AG09309 (cell line): ENCODE data around the gene GPR39.

Experiments used
- DNase-seq: peaks from one replicate; pipeline ENCODE4 v3.0.0-alpha.2; 2010; ENCODE audit warnings: low read depth
- H3K4me3 ChIP-seq: 2 replicates; pipeline ENCODE4 v1.5.1; 2011; ENCODE audit warnings: mild to moderate bottlenecking, low read depth, low read length, moderate library complexity; ENCODE audit not compliant: control insufficient read depth
- TF ChIP-seq, protein P1 (sequence below): IDR thresholded peaks from 2 replicates; pipeline ENCODE4 v1.5.1; 2011; ENCODE audit warnings: mild to moderate bottlenecking, low read depth, low read length, inconsistent platforms; ENCODE audit not compliant: insufficient read depth, control insufficient read depth; ENCODE audit errors: missing control alignments

The GPR39 gene

DNA sequence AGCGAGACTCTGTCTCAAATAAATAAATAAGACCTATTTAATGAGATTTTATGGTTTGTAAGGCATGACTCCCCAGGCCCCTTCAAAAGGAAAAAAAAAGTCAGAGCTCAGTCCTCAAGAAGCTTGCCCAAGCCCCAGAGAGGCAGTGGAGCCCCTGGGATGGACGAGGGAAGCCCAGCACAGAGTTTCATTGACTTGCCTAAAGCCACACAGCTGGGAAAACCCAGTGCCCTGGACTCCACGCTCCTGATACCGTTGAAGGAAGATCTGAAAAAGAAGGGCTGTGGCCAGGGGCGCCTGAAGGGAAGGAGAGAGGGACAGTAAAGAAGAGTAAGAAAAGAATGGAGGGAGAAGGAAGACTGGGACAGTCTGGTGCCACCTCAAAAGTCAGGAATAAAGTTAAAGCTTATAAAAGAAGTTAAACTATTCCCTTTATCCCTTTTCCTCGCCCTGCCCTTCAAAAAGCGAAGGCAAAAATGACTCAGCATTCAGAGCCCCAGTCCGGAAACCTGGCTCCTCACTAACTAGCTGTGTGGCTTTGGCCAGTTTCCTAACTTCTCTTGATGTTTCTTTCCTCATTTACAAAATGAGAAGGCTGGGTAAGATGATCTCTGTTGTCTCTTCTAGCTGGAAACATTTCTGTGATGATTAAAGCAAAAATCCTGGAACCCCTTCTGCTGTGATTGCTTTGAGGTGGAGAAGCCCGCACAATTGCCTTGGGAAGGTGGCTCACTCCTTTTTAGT lies 206.7 kb downstream of the GPR39 start:
- no peak overlapping the region for H3K4me3 ChIP-seq
- TF ChIP-seq, protein P1, sequence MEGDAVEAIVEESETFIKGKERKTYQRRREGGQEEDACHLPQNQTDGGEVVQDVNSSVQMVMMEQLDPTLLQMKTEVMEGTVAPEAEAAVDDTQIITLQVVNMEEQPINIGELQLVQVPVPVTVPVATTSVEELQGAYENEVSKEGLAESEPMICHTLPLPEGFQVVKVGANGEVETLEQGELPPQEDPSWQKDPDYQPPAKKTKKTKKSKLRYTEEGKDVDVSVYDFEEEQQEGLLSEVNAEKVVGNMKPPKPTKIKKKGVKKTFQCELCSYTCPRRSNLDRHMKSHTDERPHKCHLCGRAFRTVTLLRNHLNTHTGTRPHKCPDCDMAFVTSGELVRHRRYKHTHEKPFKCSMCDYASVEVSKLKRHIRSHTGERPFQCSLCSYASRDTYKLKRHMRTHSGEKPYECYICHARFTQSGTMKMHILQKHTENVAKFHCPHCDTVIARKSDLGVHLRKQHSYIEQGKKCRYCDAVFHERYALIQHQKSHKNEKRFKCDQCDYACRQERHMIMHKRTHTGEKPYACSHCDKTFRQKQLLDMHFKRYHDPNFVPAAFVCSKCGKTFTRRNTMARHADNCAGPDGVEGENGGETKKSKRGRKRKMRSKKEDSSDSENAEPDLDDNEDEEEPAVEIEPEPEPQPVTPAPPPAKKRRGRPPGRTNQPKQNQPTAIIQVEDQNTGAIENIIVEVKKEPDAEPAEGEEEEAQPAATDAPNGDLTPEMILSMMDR = no peak
- peak; percentile 76 for DNase-seq

DNA sequence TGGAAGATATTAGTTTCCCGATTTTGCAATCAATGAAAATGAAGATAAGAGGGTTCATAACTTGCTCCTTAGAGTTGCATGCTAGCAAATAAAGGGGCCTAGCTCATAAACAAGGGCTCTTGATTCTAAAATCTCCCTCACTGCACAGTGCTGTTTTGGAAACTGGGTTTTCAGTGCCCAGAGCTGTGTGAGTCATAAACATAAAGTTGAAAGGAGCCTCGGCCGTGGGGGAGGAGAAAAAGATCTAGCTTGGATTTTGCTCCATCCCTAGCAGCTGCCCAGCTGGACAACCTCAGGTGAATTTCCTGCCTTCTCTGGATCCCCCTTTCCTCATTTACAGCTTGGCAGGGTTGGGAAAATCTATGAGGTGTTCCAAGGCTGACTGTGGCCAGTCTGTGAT lies 210.9 kb downstream of the GPR39 start:
- H3K4me3 ChIP-seq = no peak overlapping the region
- TF ChIP-seq, protein P1 = no peak
- no peak for DNase-seq

DNA sequence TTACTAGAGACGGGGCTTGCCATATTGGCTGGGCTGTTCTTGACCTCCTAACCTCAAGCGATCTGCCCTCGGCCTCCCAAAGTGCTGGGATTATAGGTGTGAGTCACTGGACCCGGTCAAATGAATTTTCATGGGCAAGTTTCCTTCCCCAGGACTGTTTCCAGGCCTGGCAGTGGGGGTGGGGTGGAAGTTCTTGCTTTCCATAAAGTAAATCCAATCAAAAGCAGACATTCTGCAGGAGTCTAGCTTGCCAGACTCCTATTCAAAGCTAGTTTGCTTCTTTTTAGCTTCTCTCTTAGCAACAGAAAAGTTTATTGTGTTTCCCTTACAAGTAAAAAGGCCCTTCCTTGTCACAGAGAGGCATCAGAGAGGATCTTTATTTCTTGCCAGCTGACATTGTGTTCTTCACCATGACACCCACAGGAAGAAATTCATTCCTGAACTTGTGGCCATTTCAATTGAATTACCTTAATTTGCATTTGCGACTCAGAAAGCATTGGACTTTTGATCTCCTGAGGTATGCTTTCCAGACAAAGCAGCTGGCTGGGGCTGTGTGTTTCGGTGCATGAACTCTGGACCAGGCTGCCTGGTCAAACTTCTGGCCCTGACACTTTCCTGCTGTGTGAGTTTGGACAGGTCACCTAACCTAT lies 215.5 kb downstream of the GPR39 start:
- TF ChIP-seq, protein P1 = no peak
- H3K4me3 ChIP-seq = no peak overlapping the region
- DNase-seq = no peak

DNA sequence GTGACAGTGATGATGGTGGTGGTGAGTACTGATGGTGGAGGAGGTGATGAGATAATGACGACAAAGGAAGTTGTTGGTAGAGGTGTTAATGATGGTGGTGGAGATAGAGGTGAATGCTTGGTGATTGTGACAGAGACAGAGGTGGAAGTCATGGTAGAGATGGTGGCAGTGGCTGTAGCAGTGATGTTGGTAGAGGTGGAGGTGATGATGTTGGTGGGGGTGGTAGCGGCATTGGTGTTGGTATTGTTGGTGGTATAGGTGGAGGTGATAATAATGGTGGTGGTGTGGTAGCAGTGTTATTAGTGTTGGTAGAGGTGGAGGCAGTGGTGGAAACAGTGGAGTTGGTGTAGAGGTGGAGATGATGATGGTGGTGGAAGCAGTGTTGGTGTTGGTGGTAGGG lies 217.0 kb downstream of the GPR39 start:
- no peak overlapping the region for H3K4me3 ChIP-seq
- TF ChIP-seq, protein P1 = no peak
- DNase-seq = no peak

DNA sequence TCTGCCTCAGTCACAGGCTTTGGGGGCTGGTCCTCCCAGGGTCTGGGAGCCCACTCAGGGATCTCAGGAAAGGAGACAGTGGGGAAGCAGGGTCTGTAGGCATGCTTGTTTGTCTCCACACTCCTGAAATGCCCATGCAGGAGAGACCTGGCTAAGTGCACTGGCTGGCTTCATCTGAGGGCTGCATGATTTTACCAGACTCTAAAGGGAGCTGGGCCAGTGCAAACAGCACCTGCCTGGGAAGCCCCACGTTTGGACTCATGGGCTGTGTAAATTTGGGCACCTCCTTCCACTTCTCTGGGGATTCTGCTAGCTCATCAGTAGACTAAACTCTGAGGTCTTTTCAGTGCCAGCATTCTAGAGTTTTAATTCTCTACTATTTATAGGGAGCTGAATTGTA lies 219.7 kb downstream of the GPR39 start:
- TF ChIP-seq, protein P1 = no peak
- no peak for DNase-seq
- no peak overlapping the region for H3K4me3 ChIP-seq

DNA sequence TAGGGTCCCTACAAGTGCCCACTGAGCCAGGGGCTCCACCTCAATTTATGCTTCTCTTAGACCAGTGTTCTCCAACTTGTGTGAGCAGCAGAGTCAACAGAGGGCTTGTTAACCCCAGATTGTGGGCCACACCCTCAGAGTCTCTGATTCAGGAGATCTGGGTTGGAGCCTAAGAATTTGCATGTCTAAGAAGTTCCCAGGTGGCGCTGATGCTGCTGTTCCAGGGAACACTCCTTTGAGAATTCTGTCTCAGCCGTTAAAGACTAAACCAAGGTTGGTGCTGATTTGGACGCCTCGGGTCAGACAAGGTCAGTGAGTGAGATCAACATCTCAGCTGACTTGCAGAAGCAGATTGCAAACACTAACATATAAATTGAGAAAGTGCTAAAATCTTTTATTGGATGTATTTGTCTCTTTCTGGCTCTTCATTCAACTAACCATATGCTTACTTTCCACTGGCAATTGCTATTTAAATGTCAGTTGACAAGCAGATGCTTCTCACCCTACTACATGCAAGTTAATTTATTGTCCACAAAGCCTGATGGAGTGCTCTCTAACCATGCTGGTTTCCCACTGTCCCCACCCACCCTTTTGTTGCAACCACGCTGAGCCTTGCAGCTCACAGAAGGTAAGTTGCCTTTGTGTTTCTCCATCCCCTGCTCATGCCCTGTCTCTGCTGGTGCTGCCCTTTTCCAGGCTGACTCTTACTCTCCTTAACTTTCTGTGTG lies 221.9 kb downstream of the GPR39 start:
- H3K4me3 ChIP-seq = no peak overlapping the region
- TF ChIP-seq, protein P1 = no peak
- no peak for DNase-seq
